ENCODE measurements around the gene BRMS1L.

BRMS1L gene

GRCh38 chr14:35900741-35901140, 74.6 kb downstream of the BRMS1L start:
- TF ChIP-seq GATA1 (IDR thresholded peaks at IDR 0.05; ENCODE audit: low read depth, low read length) (no peak), POLR2A (IDR thresholded peaks at IDR 0.05; ENCODE audit: low read length) (no peak)

GRCh38 chr14:35909665-35910064, 83.5 kb downstream of the BRMS1L start:
- DNase-seq: no peak
- TF ChIP-seq POLR2A (IDR thresholded peaks at IDR 0.05; ENCODE audit: low read length) (no peak), GATA1 (IDR thresholded peaks at IDR 0.05; ENCODE audit: low read depth, low read length) (no peak)

More at GRCh38 chr14:35900741-35901140, 74.6 kb downstream of the BRMS1L start:
- DNase-seq: no peak

GRCh38 chr14:35910191-35910590, 84.1 kb downstream of the BRMS1L start:
- TF ChIP-seq GATA1 (IDR thresholded peaks at IDR 0.05; ENCODE audit: low read depth, low read length): no peak
- DNase-seq: no peak

GRCh38 chr14:35911097-35911496, 85.0 kb downstream of the BRMS1L start:
- no peak for DNase-seq
- no peak for TF ChIP-seq GATA1 (IDR thresholded peaks at IDR 0.05; ENCODE audit: low read depth, low read length)
- TF ChIP-seq POLR2A (IDR thresholded peaks at IDR 0.05; ENCODE audit: low read length): no peak

GRCh38 chr14:35915185-35915584, 89.0 kb downstream of the BRMS1L start:
- TF ChIP-seq GATA1 (IDR thresholded peaks at IDR 0.05; ENCODE audit: low read depth, low read length) (no peak), POLR2A (IDR thresholded peaks at IDR 0.05; ENCODE audit: low read length) (no peak)
- DNase-seq: no peak

- no peak for TF ChIP-seq POLR2A (IDR thresholded peaks at IDR 0.05; ENCODE audit: low read length)
- TF ChIP-seq GATA1 (IDR thresholded peaks at IDR 0.05; ENCODE audit: low read depth, low read length): no peak
- DNase-seq: no peak
These were observed 89.6 kb downstream of the BRMS1L start for GRCh38 chr14:35915775-35916174.

All from erythroblast (primary cell).